ENCODE data around the gene GRPEL1.
A peak's percentile ranks its signal among the peaks of the same experiment; 100 is the strongest.

Gene GRPEL1

DNA sequence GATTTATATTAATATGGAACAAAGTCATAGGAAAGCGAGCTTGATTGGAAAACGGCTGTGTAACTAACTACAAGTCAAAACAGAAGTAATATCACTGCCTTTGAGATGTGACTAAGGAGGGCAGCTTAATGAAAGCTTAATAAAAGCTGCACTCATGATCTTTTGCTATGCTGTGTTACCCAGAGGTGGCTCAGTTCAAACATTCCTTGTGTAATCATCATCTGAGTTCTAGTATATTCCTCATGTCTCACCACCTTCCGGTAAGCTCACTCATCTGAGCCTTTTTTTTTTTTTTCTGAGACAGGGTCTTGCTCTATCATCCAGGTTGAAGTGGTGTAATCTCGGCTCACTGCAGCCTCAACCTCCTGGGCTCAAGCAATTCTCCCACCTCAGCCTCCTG is 5.0 kb downstream of the GRPEL1 start:
- no peak for DNase-seq

DNA sequence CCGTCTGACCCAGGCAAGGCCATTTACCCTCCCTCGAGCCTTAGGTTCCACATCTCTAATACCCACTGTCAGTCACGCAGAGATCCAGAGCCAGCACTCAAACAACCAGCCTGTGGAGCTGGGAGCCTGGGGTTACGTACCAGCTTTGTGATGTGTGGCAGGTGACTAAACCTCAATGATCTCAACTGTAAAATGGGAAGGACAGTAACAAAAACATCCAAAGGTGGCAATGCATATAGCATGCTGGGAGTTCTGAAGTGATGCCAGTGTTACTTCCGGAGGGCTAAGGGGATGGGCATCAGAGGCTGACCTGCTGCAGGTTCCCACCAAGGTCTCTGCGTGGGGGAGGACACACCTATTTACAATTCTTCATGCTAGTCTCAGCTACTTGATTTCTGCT is 6.0 kb downstream of the GRPEL1 start:
- no peak for DNase-seq

DNA sequence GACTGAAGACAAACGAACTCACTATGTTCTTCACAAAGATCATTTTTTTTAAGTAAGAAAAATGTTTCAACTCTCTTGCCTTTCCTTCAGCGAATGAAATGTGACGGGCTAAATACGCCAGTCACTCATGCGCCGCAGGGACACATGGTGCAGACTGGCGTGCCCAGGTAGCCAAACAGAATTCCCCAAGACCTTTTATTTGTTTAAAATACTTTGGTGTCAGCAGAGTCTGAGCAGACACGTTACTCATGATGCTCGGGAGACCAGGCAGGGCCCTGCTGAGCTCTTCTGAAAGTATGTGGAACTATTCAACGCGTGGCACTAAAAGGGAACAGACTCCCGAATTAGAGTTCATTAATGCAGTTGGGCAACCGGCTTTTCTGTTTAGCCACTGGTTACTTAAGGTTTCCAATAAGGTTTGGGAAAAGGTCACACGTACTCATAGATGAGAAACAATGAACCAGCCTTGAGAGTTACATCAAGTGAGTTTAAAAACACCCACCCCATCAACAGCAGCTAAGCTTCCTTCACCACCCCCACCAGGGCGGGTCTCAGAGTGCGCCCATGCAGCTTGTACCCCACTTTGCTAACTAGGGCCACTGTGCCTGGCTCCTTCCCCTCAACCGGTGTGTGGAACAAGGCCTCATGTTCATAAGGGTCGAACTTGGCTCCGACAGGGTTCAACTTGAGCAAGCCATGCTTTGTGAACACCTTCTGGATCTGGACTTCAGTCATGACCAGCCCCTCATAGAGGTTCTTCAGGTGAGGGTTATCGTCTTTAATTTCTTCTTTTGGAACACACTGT is 7.3 kb downstream of the GRPEL1 start:
- DNase-seq: no peak

DNA sequence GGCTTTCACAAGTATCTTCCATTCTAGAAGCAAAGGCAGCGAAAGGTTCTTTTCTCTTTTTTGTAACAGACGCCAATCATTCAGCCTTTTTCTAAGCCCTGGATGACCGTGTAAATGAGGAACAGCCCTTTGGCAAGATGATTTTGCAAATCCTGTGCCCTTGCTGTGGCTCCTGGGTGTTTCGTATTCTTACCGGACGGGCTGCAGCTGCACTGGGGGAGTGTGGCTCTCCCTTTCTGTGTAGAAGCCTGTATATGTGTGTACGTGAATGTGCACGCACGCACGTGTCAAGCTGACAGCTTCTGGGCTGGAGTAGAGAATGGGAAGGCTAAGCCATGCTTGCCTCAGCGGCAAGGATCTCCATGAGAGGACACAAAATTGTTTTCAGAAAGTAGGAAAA is 8.2 kb downstream of the GRPEL1 start:
- DNase-seq: no peak

DNA sequence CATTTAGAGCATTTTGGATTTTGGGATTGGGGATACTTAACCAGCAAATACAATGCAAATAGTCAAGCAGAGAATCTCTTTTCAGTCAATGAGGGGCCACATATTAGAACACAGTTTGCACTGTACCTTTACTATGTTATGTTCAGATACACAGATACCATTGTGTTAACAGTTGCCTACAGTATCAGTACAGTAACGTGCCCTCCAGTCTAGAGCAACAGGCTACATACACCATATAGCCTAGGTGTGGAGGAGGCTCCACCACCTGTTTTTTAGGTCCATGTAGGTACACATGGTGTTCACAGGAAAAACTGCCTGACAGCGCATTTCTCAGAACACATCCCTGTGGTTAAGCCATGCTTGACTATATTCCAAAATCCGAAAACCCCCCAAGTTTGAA is 9.1 kb downstream of the GRPEL1 start:
- DNase-seq: no peak

DNA sequence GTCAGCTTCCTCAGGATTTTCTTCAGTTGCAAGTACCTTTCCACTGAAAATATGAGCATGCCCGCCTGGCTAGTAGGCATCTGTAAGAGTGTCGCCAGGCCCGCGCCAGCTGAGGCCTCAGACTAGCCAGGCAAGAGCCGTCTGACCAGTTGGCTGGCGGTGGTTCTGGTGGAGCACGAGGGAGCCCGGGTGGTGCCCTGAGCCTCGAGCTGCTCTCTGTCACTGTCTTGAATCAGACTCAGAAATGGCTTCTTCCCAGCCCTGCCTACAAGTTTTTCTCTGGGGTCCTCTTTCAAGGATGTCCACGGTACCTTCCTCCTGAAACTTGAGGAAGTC is 11.9 kb downstream of the GRPEL1 start:
- no peak for DNase-seq

DNA sequence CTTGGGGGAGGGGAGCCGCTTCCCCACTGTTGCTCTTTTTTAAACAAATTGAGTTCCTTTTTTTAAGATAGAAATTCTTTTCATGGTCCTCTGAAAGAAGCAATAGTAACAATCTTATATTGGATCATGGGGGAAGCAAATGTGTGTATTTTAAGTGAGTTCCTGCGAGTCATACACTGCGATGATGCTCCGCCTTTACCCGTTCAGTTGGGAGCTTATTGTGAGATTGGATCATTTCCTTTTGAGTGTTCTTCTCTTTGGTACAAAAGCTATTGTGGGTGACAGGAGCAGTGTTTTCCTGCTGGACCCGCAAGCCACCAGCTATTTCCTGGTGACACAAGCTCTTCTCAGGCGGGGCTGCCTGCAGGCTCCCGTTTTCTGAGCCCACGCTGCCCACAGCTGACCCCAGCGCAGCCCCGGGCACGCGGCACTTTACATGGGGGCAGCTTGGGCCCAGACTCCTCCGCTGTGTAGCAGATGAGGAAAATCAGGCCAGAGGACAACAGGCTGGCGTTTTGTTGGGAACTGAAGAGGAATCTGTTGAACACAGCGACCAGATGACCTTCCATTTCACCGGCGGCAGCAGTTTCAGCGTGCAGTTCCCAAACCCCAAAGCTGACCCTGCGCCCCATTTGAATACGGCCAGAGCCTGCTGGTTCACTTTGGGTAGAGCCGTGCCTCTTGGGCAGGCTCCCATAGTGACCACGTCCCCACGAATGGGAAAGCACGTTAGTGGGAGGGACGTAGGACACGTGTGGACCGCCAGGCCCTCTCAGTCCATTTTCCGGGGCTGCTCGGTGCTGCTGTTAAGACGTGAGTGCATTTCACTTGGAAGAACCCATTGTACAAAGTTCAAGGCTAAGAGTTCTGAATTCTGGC is 12.5 kb downstream of the GRPEL1 start:
- DNase-seq: no peak

DNA sequence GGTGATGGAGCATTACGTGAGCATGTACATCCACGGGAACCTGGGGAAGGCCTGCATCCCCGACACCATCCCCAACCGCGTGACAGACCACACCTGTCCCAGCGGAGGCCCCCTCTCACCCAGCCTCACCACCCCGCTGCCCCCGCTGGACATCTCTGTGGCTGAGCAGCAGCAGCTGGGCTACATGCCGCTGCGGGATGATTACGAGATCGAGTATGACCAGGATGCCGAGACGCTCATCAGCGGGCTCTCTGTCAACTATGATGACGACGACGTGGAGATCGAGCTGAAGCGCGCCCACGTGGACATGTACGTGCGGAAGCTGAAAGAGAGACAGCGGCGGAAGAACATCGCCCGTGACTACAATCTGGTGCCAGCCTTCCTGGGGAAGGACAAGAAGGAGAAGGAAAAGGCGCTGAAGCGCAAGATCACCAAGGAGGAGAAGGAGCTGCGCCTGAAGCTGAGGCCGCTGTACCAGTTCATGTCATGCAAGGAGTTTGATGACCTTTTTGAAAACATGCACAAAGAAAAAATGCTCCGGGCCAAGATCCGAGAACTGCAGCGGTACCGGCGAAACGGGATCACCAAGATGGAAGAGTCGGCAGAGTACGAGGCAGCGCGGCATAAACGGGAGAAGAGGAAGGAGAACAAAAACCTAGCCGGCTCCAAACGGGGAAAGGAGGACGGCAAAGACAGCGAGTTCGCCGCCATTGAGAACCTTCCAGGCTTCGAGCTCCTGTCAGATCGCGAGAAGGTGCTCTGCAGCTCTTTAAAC is 13.6 kb downstream of the GRPEL1 start:
- no peak for DNase-seq

DNA sequence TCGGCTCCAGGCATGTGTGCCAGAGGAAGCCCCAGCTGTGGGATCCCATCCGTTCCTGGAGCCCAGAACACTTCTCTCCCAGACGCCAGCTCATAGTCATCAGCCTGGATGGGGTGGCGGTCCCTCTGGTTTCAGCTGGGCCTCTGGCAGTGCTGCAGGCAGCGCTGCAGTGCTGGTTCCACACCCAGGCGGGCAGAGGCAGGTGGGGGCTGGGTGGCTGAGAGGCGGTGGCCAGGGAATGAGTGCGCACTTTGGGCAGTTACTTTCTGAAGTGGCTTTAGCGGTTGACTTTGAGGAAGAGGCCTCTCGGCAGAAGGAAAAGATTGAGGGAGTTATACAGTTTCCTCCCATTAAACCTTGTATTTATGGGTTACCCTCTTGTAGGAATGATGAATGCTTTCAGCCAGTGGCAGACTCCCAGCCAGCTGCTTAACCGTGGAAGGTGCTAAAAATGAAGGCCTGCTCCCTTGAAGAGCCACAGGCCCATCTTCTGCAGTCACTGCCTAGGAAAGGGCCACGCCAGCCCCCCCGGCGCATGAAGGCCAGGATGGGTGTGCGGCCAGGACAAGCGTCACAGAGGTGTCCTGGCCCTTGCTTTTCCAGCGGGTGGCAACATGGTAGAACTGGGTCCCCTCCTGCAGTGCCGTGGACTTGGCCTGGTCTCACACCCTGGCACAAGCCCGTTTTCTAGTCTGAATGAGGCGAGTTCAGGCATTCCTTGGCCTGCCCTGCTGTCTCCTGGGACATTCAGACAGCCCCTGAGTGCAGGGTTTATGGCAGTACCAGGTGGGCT is 14.7 kb downstream of the GRPEL1 start:
- DNase-seq: peak; percentile 24 to 32

DNA sequence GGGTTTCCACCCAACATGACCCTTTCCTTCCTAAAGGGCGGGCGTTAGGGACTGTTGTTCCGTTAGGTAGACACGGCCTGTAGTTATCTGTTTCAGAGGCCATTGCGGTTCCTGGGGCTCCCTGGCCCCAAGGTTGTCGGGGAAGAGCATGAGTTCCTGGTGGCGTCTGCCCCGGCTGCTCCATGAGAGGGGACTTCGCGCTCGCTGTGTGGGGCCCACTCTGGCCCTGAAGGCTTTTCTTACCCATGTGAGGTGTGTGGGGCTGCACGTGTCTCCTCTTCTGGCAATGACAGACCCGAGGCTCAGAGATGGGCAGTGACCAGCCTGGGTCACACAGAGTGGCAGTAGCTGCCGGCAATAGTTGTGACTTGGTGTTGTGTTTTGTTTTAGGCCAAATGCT is 15.6 kb downstream of the GRPEL1 start:
- DNase-seq: no peak

DNA sequence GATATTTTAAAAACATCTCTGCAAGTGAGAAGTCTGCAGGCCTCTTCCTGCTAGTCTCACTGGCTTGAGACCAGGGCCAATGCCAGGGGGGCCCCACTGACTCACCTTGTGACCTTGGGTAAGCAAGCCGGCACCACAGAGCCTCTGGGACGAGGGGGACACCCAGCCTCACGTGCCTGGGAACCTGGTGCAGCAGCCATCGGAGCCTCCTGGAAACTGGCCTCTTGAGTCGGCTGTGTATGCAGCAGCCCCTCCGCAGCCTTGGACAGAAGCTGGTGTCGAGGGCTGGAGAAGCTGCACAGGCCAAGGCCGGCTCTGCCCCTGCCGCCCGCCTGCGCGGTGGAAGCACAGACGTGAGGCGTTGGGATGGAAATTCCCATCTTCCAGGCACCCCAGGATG is 16.0 kb downstream of the GRPEL1 start:
- no peak for DNase-seq

DNA sequence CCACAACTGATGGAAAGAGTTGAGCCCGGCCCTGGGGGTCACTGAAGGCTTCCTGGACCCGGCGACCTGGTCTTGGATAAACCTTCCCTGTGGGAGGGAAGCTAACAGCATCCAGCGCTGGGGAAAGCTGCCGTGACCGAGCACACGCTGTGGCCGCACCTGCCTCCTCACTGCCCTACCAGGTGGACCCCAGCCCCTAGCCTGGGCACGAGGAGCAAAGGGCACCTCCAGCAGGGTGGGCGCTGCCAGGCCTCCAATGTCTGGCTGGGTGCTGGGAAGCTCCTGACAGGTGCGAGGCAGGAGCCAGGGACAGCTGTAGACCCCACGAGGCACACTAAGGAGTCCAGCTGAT is 16.7 kb downstream of the GRPEL1 start:
- DNase-seq: no peak

DNA sequence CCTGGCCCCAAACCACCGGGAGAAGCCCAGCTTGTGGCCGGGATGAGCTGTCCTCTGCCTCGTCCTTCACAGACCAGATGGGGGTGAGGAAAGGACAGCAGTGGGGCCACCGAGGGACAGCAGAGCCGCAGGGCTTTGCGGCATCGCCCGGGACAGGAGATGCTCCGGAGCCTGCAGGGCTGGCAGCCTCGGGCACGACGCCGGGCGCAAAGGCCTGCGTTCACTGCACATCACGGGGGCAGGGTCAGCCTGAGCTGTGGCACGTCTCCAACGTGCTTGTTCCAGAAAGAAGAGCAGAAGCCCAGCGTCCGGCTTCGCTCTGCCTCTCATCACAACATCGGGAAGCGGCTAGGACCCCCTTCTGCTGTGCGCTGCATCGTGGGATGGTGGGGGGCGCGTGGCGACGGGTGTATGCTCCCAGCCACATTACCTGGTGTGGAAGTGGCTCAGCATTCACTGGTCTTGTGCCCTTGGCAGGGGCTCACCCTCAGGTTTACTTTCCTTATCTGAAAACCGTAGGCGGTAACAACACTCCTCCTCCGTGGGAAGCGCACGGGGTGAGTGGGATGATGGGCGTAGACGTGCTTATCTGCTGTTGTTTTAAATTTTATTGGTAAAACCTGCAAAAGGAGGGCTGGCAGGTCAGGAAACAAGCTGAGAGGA is 17.3 kb downstream of the GRPEL1 start:
- no peak for DNase-seq

DNA sequence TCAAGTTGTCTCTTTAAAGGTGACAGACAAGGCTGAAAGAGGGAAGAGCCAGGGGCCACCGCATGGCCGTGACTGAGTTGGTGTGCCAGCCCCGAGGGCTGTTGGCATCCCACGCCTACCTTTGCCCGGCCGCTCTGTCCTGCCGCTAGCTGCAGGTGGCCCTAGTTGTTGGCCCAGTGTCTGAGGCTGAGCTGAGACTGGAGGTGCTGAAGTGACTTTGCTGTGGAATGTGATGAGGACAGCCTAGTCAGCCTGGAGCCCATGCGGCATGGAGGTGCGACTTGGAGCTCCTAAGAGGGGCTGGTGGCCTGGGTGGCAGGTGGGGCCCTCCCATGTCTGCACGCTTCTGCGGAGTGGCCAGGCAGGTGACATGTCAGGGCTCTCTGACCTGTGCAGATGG is 18.1 kb downstream of the GRPEL1 start:
- DNase-seq: no peak

DNA sequence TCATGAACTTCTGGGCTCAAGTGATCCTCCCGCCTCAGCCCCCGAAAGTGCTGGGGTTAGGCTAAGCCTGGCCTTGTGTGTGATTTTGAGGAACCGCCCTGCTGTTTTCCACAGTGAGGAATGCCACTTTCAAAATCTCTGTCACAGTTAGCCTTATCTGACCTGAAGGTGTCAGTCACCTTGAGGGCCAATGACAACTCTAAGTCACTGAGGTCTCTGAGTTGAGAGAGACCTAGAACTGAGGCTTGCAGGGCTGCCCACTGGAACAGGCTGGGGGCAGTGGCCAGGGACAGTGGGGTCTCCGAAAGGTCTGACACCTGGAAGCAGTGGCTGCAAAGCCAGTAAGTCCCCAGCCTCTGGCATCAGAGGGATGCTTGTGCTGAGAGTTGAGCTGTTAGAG is 18.6 kb downstream of the GRPEL1 start:
- no peak for DNase-seq

DNA sequence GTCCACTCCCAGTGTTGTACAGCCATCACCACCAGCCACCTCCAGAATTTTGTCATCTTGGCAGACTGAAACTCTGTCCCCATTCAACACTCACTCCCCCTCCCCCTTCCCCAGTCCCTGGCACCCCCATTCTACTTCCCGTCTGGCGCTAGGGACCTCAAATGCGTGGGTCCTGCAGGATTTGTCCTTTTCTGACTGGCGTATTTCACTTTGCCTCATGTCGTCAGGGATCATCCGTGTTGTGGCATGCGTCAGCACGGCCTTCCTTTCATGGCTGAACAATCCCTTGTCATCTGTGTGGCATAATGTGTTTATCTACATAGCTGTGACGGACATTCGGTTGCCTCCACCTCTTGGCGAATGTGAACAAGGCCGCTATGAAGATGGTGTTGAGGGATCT is 19.2 kb downstream of the GRPEL1 start:
- no peak for DNase-seq

DNA sequence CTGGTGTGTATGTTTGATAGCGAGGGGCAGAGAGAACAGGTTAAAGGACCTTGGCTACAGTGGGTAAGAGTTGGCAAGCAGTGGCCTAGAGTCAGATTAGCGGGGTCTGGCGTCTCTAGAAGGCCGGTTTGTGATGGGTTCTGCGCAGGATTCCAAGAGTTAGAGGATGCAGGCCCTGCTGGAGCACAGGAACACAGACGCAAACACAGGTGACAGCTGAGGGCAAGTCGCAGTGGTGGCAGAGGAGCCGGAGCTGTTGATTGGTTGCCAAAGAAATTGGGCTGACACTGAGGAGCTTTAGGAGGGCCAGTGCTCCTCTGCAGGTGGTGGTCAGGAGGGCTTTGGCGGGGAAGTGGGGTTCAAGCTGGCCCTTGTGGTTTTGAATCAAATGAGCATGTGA is 20.9 kb downstream of the GRPEL1 start:
- no peak for DNase-seq

DNA sequence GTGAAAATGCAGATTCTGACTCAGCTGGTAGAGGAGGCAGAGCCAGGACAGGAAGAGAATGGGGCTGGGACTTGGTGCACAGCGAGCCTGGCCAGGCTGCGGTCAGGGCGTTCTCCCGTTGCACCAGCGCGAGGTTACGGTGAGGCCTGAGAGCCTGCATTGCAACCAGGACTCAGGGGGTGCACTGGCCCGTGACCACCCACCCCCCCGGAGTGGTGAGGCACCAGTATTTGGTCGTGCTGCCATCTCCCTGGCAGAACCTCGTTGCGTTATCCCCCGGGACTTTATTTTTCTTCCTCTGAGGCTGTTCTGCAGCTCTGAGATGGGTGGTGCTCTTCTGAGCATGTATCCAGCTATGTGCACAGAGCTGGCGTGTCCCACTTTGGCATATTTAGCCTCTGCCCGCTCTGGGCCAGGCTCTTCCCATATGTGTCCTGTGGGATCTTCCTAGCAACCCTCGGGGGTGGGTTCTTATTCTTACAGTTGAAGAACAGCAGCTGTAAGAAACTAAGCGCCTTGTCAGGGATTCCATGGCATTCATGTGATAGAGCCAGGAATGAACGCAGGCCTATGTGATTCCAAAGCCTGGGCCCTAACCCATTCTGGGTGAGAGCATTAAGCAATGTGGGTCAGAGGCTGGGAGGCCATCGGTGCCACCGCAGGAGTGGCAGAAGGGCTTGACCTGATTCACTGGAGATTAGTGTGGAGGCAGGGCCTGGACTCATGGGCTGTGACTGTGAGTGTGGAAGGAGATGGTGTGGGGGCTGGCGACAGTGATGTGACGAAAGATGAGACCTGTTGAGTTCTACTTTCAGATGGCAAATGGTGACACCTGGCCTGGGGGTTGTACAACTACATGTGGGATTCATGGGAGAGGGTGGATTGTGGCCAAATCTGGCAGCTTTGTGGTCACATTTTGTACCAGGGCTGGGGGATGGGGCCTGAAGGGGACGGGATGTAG is 21.6 kb downstream of the GRPEL1 start:
- DNase-seq: no peak

DNA sequence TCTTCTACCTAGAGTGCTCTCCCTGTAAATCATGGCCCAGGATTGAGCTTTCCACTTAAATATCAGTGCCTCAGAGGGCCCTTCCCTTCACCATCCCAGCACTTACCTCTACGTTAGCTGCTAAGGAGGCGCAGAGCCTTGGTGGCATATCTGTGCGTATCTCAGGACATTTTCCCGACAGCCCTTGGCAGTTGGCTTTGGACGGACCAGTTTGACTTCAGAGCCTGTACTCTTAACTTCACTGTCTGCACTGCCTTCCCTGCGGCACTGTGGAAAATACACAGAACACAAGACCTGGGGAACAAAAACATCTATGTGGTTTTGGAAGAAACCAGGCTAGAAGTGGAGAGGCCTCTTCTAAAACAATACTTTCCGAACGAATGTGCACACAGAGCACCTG is 22.3 kb downstream of the GRPEL1 start:
- DNase-seq: no peak

DNA sequence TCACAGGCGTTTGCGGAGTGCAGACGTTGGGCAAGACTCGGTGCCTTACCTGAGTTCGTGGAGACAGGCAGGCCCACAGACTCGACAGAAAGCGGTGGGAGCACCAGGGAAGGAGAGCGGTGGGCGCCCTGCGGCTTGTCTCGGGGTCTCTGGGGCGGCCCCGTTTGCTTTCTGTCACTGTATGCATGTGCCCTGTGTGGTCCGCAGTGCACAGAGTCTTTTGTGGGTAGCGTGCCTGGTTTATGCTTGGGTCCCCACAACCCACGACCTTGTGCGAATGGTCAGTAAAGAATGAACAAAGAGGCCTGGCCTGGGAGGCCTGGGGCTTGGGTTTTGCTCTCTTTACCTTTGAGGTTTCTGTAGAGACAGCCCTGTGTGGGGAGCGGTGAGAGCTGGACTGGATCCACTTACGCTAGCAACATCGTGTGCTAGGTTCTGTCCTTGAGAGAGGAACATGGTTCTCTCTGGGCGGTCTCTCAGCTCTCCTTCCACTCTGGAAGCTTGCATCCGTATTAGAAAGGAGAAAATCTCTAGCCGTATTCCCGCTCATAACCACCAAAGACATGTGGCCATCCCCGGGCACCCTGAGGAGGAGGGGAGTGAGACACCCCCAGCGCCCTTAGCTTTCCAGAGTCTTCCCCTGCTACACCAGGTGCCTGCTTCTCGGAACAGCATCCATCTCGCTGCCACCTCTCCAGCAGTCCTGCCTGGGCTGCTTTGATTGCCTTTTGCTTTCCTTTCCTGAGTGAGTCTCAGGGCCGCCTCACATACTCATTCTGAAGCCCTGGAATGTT is 23.5 kb downstream of the GRPEL1 start:
- DNase-seq: no peak
